Left ventricle myocardium superior (tissue), 1 donor: ENCODE measurements around the gene LRIG3. TPM values are rescaled to one million over a fixed set of nuclear protein-coding genes. Genes with fewer than 3 reads are reported as not detected.
A peak's percentile ranks its signal among the peaks of the same experiment; 100 is the strongest.
"Not testable (repeated sequence)": the region's sequence is repeated elsewhere in the genome, so short reads cannot be mapped to it uniquely, and the experiment has no call there.

Experiments
- ATAC-seq: fragments of 200-7000 bp; cut with Tn5 transposase; one replicate; pipeline ENCODE4 v1.9.1; 2020; ENCODE audit warnings: mild to moderate bottlenecking, moderate library complexity
- DNase-seq: peaks from one replicate; pipeline ENCODE4 v3.0.0-alpha.2; 2020
- intact Hi-C: fragments of 100-400 bp; cut with micrococcal nuclease; formaldehyde crosslinking; loops from one replicate; pipeline ENCODE4 v1.11.0; 2022
- total RNA-seq: library from RNA; stranded (reverse); fragmentation: NEBNext Ultra II Directional; extraction: Animal tissue kit (Norgen Biotek cat#: 25700); gene quantifications from one replicate; pipeline ENCODE4 v1.2.1, GENCODE V29; 2021
- donor health status: DM: no; HTN: yes; CAD: no; lungs with severe emphysema.

The LRIG3 gene
- total RNA-seq, 1 donor from 2014 or later, result 4.3 TPM

- ATAC-seq (no peak), DNase-seq (no peak)
- intact Hi-C loops, result no loop called here
Observed at GRCh38 chr12:58880639-58881038, 39.7 kb downstream of the LRIG3 start.

GRCh38 chr12:58877243-58877743 is 43.0 kb downstream of the LRIG3 start:
- DNase-seq (no peak), ATAC-seq (no peak)
- intact Hi-C loops, result no loop called here

- intact Hi-C loops, result no loop called here
- ATAC-seq (no peak), DNase-seq (no peak)
Observed at GRCh38 chr12:58873496-58873895, 46.8 kb downstream of the LRIG3 start.

GRCh38 chr12:58871556-58871955 is 48.7 kb downstream of the LRIG3 start:
- intact Hi-C loops, result no loop called here
- DNase-seq (no peak), ATAC-seq (no peak)

GRCh38 chr12:58870595-58870994 is 49.7 kb downstream of the LRIG3 start:
- ATAC-seq, result no peak

GRCh38 chr12:58860788-58861240 is 59.5 kb downstream of the LRIG3 start:
- ATAC-seq (no peak), DNase-seq (no peak)
- intact Hi-C loops, result no loop called here

More at GRCh38 chr12:58870595-58870994, 49.7 kb downstream of the LRIG3 start:
- intact Hi-C loops, result no loop called here
- DNase-seq, result no peak

- no peak for DNase-seq
- intact Hi-C loops, result no loop called here
- no peak for ATAC-seq
Observed at GRCh38 chr12:58860056-58860787, 60.1 kb downstream of the LRIG3 start.

GRCh38 chr12:58858030-58858429 is 62.3 kb downstream of the LRIG3 start:
- ATAC-seq, result no peak
- intact Hi-C loops, result no loop called here
- DNase-seq, result no peak

GRCh38 chr12:58857206-58857605 is 63.1 kb downstream of the LRIG3 start:
- ATAC-seq, intact Hi-C loops, DNase-seq: not testable (repeated sequence)

GRCh38 chr12:58855630-58856029 is 64.7 kb downstream of the LRIG3 start:
- intact Hi-C loops, ATAC-seq: not testable (repeated sequence)

GRCh38 chr12:58850826-58851225 is 69.5 kb downstream of the LRIG3 start:
- no peak for ATAC-seq
- intact Hi-C loops, result no loop called here
- DNase-seq, result no peak

More at GRCh38 chr12:58855630-58856029, 64.7 kb downstream of the LRIG3 start:
- DNase-seq, result not testable (repeated sequence)

GRCh38 chr12:58847901-58848600 is 72.3 kb downstream of the LRIG3 start:
- intact Hi-C loops, result no loop called here
- ATAC-seq (no peak), DNase-seq (no peak)

- intact Hi-C loops, result no loop called here
- no peak for DNase-seq
- ATAC-seq, result no peak
Observed at GRCh38 chr12:58844161-58844560, 76.1 kb downstream of the LRIG3 start.

GRCh38 chr12:58841058-58841798 is 79.1 kb downstream of the LRIG3 start:
- intact Hi-C loops, result no loop called here
- ATAC-seq, result peak; percentile 82
- peak; percentile 49 for DNase-seq

- DNase-seq (no peak), ATAC-seq (no peak)
- intact Hi-C loops, result no loop called here
Observed at GRCh38 chr12:58833853-58834252, 86.5 kb downstream of the LRIG3 start.

- DNase-seq, result no peak
- ATAC-seq, result no peak
- intact Hi-C loops, result no loop called here
Observed at GRCh38 chr12:58832920-58833319, 87.4 kb downstream of the LRIG3 start.
